GM12878 (cell line): Measurements from ENCODE around the gene SERPINF2. TPM values are rescaled to one million over a fixed set of nuclear protein-coding genes. Genes with fewer than 3 reads are reported as not detected.

Source experiments
- ATAC-seq: fragments of 200-7000 bp; cut with Tn5 transposase; 3 replicates; pipeline ENCODE4 v1.9.1; 2020; ENCODE audit warnings: mild to moderate bottlenecking, moderate library complexity
- BruUV-seq: library from RNA; stranded (reverse); fragments of 400-500 nt; replicated peaks from 2 replicates; lab custom pipeline; 2021; lab: Mats Ljungman, UMichigan
- CTCF ChIA-PET: fragments of 300-600 bp; sonication (Branson Sonifier 250); formaldehyde crosslinking; extraction: SDS; loops from one replicate; lab custom pipeline; 2021; ENCODE audit warnings: inconsistent platforms; lab: Yijun Ruan, JAX
- POLR2A ChIA-PET: fragments of 350-600 bp; formaldehyde crosslinking; extraction: SDS; loops from one replicate; lab custom pipeline; 2021; ENCODE audit warnings: inconsistent platforms; lab: Charles Lee
- RAD21 ChIA-PET: fragments of 300-600 bp; sonication (Branson Sonifier 250); formaldehyde crosslinking; loops from one replicate; lab custom pipeline; 2023; ENCODE audit warnings: antibody characterized with exemption; ENCODE audit not compliant: unreplicated experiment; lab: Charles Lee
- SMC1A ChIA-PET: fragments of 300-600 bp; sonication (Branson Sonifier 250); formaldehyde crosslinking; loops from one replicate; lab custom pipeline; 2023; ENCODE audit not compliant: unreplicated experiment, uncharacterized antibody; lab: Charles Lee
- DNase-seq: peaks from one replicate; pipeline ENCODE4 v3.0.0-alpha.2; 2011; ENCODE audit warnings: low read depth, low spot score
- FAIRE-seq: peaks from 3 replicates; lab custom pipeline; 2011; peaks lifted over from hg19 to GRCh38; lab: Jason Lieb, UNC
- H2AFZ ChIP-seq: 2 replicates; pipeline ENCODE4 v1.6.0; 2011; ENCODE audit warnings: low read depth, low read length, control low read depth; ENCODE audit not compliant: control insufficient read depth
- H3K27ac ChIP-seq: 2 replicates; pipeline ENCODE4 v1.5.1; 2011; ENCODE audit warnings: control low read depth; ENCODE audit not compliant: control insufficient read depth, insufficient read depth
- H3K27me3 ChIP-seq, 2 experiments: replicated peaks in 1 of 2; 2 replicates each; pipeline versions ENCODE4 v1.6.0 to v1.6.1; 2011; ENCODE audit warnings: low read length in 1 of 2; ENCODE audit not compliant: control insufficient read depth in 2 of 2, insufficient read depth in 2 of 2
- H3K36me3 ChIP-seq, 2 experiments: 2 replicates each; pipeline ENCODE4 v1.5.1; 2011; ENCODE audit warnings: low read length in 1 of 2; ENCODE audit not compliant: control insufficient read depth in 2 of 2, insufficient read depth in 2 of 2
- H3K4me1 ChIP-seq: 2 replicates; pipeline ENCODE4 v1.6.1; 2011; ENCODE audit warnings: mild to moderate bottlenecking, low read length, moderate library complexity, mixed read lengths; ENCODE audit not compliant: control insufficient read depth, insufficient read depth
- H3K4me2 ChIP-seq: 2 replicates; pipeline ENCODE4 v1.6.0; 2011; ENCODE audit warnings: control low read depth; ENCODE audit not compliant: control insufficient read depth, insufficient read depth
- H3K4me3 ChIP-seq: fragments of 200-600 bp; sonication (generic); 2 replicates; pipeline ENCODE4 v1.5.1; 2016
- H3K79me2 ChIP-seq: 2 replicates; pipeline ENCODE4 v1.6.0; 2011; ENCODE audit warnings: low read length; ENCODE audit not compliant: control insufficient read depth, insufficient read depth
- H3K9ac ChIP-seq: 2 replicates; pipeline ENCODE4 v1.8.0; 2011; ENCODE audit warnings: low read length, control low read depth, mixed read lengths; ENCODE audit not compliant: control insufficient read depth, insufficient read depth
- H3K9me3 ChIP-seq: replicated peaks from 3 replicates; pipeline ENCODE4 v1.5.1; 2011; ENCODE audit warnings: mild to moderate bottlenecking, low read length; ENCODE audit not compliant: control insufficient read depth, insufficient read depth
- H4K20me1 ChIP-seq: 2 replicates; pipeline ENCODE4 v1.6.0; 2011; ENCODE audit not compliant: control insufficient read depth, insufficient read depth
- ATF7 ChIP-seq: fragments of 450-650 bp; IDR thresholded peaks from 2 replicates; pipeline ENCODE4 v1.6.1; 2016; ENCODE audit warnings: low read depth, mild to moderate bottlenecking
- JUND ChIP-seq: IDR thresholded peaks from 2 replicates; pipeline ENCODE4 v1.6.1; 2012; ENCODE audit warnings: low read depth, mild to moderate bottlenecking, low read length, improper control_type of control experiment, moderate library complexity
- PAX8 ChIP-seq: fragments of 450-650 bp; IDR thresholded peaks from 2 replicates; pipeline ENCODE4 v1.6.1; 2017; ENCODE audit warnings: mild to moderate bottlenecking, moderate library complexity
- SPI1 ChIP-seq: IDR thresholded peaks from 2 replicates; pipeline ENCODE4 v1.6.1; 2011; ENCODE audit warnings: low read depth, mild to moderate bottlenecking, low read length, moderate library complexity, borderline replicate concordance; ENCODE audit not compliant: insufficient read depth
- SUPT20H ChIP-seq: IDR thresholded peaks from 2 replicates; pipeline ENCODE4 v1.6.1; 2011; ENCODE audit warnings: low read depth, mild to moderate bottlenecking, low read length, moderate library complexity, borderline replicate concordance; ENCODE audit not compliant: control insufficient read depth
- YY1 ChIP-seq: IDR thresholded peaks from 2 replicates; pipeline ENCODE4 v1.6.1; 2011; ENCODE audit warnings: low read depth, mild to moderate bottlenecking, low read length
- WGBS: methylation state at CpG from one replicate; pipeline ENCODE4 v1.1.6; 2016; ENCODE audit warnings: low lambda C conversion rate; ENCODE audit not compliant: insufficient replicate concordance, insufficient coverage; ENCODE audit errors: missing lambda C conversion rate; 5-methylcytosine and 5-hydroxymethylcytosine counted together
- in situ Hi-C: fragments of 300-500 bp; cut with MboI; formaldehyde crosslinking; loops from 9 replicates; pipeline ENCODE4 v1.14.3; 2018; ENCODE audit warnings: mixed read lengths
- intact Hi-C: fragments of 100-400 bp; cut with micrococcal nuclease; formaldehyde crosslinking; loops from one replicate; pipeline ENCODE4 v1.14.2; 2022; ENCODE audit not compliant: unreplicated experiment
- polyA plus RNA-seq, 11 experiments: library from polyadenylated mRNA; depleted of rRNA in 4 of 11; unstranded in 6 of 11; stranded (reverse) in 5 of 11; fragments of >200 nt; fragmentation: Nextera tagmentation in 4 of 11; fragmentation: Illumina TruSeq in 1 of 11; extraction: Ambion mirVana in 4 of 11; extraction: Trizol in 1 of 11; gene quantifications; 1 replicate in 1 of 11; 2 replicates in 10 of 11; pipeline versions ENCODE4 v1.2.1 to v1.2.3, GENCODE V29; 2011 to 2016; ENCODE audit warnings: inconsistent platforms in 2 of 11, missing spikeins in 2 of 11, low read depth in 1 of 11
- total RNA-seq, 4 experiments: library from RNA; depleted of rRNA in 3 of 4; stranded (reverse); fragments of >200 nt in 3 of 4; fragmentation: Illumina TruSeq in 1 of 4; extraction: Trizol in 1 of 4; gene quantifications; 2 replicates each; pipeline versions ENCODE4 v1.2.1 to v1.2.3, GENCODE V29; 2013 to 2021

SERPINF2 gene
- total and polyA plus RNA-seq, 10 of the 15 experiments (the other 5 are each of a cell fraction or from before 2014, with no cell fraction given): 0.04 to 0.21 (median 0.12) TPM; not detected in 6

DNA sequence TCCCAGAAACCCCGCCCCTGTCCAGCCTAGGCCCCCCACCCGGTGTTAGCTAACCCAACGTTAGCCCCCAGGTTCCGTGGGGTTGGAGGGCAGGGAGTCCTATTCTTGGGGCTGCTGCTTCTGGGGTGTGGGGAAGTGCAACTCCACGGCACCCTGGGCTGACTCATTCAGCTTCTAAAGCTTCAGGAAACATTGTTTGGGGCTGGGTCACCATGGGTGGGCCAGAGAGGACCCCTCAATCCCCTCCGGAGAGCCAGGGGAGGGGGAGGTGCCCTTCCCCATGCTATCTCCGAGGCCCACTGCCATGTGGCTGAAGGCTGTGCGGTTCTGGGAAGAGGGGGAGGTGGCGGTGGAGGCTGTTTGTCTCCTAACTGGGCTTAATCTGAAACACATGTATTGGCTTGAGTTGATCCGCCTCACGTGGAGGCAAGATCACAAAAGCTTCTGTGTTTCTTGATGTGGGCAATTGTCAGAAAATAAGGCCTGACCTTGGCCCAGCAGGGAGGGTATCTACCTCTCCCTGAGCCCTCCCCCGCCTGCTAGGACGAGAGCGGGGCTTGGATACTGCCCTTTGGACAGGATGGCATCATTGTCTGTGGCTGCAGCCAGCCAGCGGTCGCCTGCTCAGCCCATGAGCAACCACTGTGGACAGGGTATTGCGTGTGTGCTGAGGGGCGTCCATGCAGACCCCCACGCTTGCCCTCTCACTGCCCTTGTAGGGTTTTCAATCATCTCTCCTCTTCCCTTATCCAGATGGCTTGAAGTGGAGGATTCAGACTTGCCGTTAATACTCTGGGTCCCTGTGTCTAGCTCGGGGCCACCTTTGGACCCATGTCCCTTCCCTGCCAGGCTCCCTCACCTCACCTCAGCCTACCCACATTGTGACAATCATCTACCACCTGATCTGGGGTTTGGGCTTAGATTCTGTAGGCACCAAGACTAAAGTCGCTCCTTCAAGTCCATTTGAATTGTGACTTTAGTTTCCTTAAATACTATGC is 20.5 kb downstream of the SERPINF2 start:
- DNase-seq: no peak
- no peaks in the 10 kb centered on the region for H3K9me3 ChIP-seq
- in situ Hi-C loops (no loop called here), intact Hi-C loops (no loop called here)
- ChIA-PET POLR2A (no interaction called here), SMC1A (interaction anchor here (0.8 to 1.6 kb wide), 4 partner anchors 11 to 27 kb away, joined by 3 to 6 read pairs (median 4); no protein-coding TSS in a partner anchor), RAD21 (interaction anchor here (1.2 kb wide), 2 partner anchors 27 to 42 kb away, joined by 3 read pairs; no protein-coding TSS in a partner anchor), CTCF (interaction anchor here (0.5 to 1.3 kb wide), 5 partner anchors 11 to 154 kb away, joined by 3 read pairs; no protein-coding TSS in a partner anchor)
- no peaks in the 10 kb centered on the region for H4K20me1 ChIP-seq
- peak overlapping the region; percentile 48; the same call in 1 of the 2 replicates for H2AFZ ChIP-seq
- FAIRE-seq: no peak
- ATAC-seq: peak; percentile 71
- no TSS peak for BruUV-seq
- no peak for TF ChIP-seq YY1
- no peak for TF ChIP-seq PAX8
- no peak for TF ChIP-seq SUPT20H
- no peak for TF ChIP-seq ATF7
- peak; percentile 75 for TF ChIP-seq SPI1
- no peak for TF ChIP-seq JUND
- no peaks in the 10 kb centered on the region for H3K36me3 ChIP-seq
- no peak overlapping the region for H3K4me2 ChIP-seq
- WGBS: 26% methylated on average over 22 of the region's 22 CpGs
- no peaks in the 10 kb centered on the region; a peak in 1 of 4 replicates for H3K27me3 ChIP-seq
- no peak overlapping the region for H3K4me3 ChIP-seq
- H3K9ac ChIP-seq: no peak overlapping the region
- no peaks in the 10 kb centered on the region for H3K79me2 ChIP-seq
- H3K4me1 ChIP-seq: peaks cover 16% of the 10 kb centered on the region
- H3K27ac ChIP-seq: no peak overlapping the region
